Loucy (cell line): ENCODE data around the gene EFR3B.

Experiments used
- H2AFZ ChIP-seq: fragments of 200-600 bp; sonication (generic); 2 replicates; pipeline ENCODE4 v1.6.0; 2016; ENCODE audit warnings: antibody characterized with exemption, mild to moderate bottlenecking, low read length, moderate library complexity
- H3F3A ChIP-seq: fragments of 200-600 bp; 2 replicates; pipeline ENCODE4 v1.6.0; 2016; ENCODE audit warnings: antibody characterized with exemption, low read depth, mild to moderate bottlenecking
- H3K27me3 ChIP-seq: fragments of 200-600 bp; sonication (generic); 2 replicates; pipeline ENCODE4 v1.6.1; 2014; ENCODE audit warnings: low read length, mild to moderate bottlenecking; ENCODE audit not compliant: insufficient read depth, poor library complexity, severe bottlenecking
- H3K36me3 ChIP-seq: fragments of 200-600 bp; sonication (generic); 2 replicates; pipeline ENCODE4 v1.6.1; 2016; ENCODE audit warnings: low read length; ENCODE audit not compliant: insufficient read depth
- H3K4me1 ChIP-seq: fragments of 200-600 bp; sonication (generic); 2 replicates; pipeline ENCODE4 v1.5.1; 2014; ENCODE audit warnings: low read length, mild to moderate bottlenecking; ENCODE audit not compliant: insufficient read depth, poor library complexity, severe bottlenecking
- H3K4me2 ChIP-seq: fragments of 200-600 bp; sonication (generic); 2 replicates; pipeline ENCODE4 v1.6.0; 2014; ENCODE audit warnings: antibody characterized with exemption, low read length, low read depth, mild to moderate bottlenecking; ENCODE audit not compliant: poor library complexity, severe bottlenecking
- H3K4me3 ChIP-seq: fragments of 200-600 bp; sonication (generic); 2 replicates; pipeline ENCODE4 v1.5.1; 2014; ENCODE audit warnings: low read length, mild to moderate bottlenecking, mixed read lengths; ENCODE audit not compliant: poor library complexity, severe bottlenecking
- H3K79me2 ChIP-seq: fragments of 200-600 bp; sonication (generic); 2 replicates; pipeline ENCODE4 v1.6.1; 2014; ENCODE audit warnings: low read length; ENCODE audit not compliant: insufficient read depth
- H3K9ac ChIP-seq: fragments of 200-600 bp; sonication (generic); 2 replicates; pipeline ENCODE4 v1.6.0; 2014; ENCODE audit warnings: mild to moderate bottlenecking, low read depth, low read length, moderate library complexity; ENCODE audit not compliant: poor library complexity, severe bottlenecking
- H3K9me2 ChIP-seq: fragments of 200-600 bp; sonication (generic); replicated peaks from 2 replicates; pipeline ENCODE4 v1.6.1; 2016; ENCODE audit warnings: low read depth, low read length, mixed read lengths
- H3K9me3 ChIP-seq: fragments of 200-600 bp; sonication (generic); 2 replicates; pipeline ENCODE4 v1.6.1; 2014; ENCODE audit warnings: mild to moderate bottlenecking, antibody characterized with exemption, low read length, low read depth; ENCODE audit not compliant: insufficient read depth
- H4K20me1 ChIP-seq: fragments of 200-600 bp; sonication (generic); 2 replicates; pipeline ENCODE4 v1.6.0; 2014; ENCODE audit warnings: antibody characterized with exemption, low read length, mild to moderate bottlenecking; ENCODE audit not compliant: insufficient read depth, poor library complexity, severe bottlenecking
- EZH2phosphoT487 ChIP-seq: fragments of 200-600 bp; IDR thresholded peaks from 2 replicates; pipeline ENCODE4 v1.6.1; 2018; ENCODE audit warnings: antibody characterized with exemption, mild to moderate bottlenecking, moderate library complexity, borderline replicate concordance
- TF ChIP-seq, protein P1 (sequence below): fragments of 200-600 bp; sonication (generic); conservative IDR thresholded peaks from 2 replicates; pipeline ENCODE4 v1.5.1; 2014; ENCODE audit warnings: mild to moderate bottlenecking, antibody characterized with exemption, low read length

Gene EFR3B

DNA sequence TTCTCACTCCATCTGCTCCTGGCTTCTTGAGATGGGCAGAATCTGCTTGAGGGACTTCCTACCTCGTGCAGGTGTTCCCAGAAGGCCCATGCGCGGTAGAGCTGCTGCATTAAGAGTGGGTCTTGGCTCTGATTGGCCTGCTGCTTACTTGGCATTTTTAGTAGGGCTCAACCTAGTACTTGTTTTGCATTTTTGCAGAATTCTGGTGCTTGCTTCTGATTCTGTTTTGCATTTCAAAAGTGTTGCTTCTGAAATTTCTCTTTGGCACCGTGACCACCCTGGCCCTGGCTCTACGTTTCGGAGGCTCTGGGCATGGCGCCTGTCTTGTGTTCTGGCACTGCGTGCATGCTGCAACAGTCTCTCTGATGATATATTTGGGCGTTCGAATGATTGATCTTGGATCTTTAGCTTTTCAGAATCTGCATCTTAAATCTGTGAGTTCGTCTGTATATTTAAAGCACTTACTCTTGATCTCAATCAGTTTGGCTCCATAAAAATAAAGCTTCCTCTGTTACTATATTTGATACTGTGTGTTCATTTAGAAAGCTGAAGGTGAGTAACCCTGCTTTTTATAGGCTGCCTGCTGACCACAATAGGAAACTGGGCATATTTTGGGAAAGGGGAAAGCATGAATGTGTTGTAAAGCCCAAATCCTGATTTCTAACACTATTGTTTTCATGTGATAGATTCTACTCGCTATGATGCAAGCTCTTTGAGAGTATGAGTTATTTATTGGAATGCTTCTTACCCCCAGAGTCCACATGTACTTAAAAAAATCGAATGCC is 22.2 kb downstream of the EFR3B start:
- Histone ChIP-seq H4K20me1 (no peaks in the 10 kb centered on the region), H3K4me2 (no peak overlapping the region), H3K79me2 (no peaks in the 10 kb centered on the region), H3F3A (no peaks in the 10 kb centered on the region), H3K4me1 (peaks cover 6% of the 10 kb centered on the region), H2AFZ (no peak overlapping the region), H3K4me3 (no peak overlapping the region), H3K9me3 (no peaks in the 10 kb centered on the region), H3K9ac (no peak overlapping the region), H3K9me2 (no peaks in the 10 kb centered on the region), H3K27me3 (no peaks in the 10 kb centered on the region), H3K36me3 (no peaks in the 10 kb centered on the region)
- TF ChIP-seq EZH2phosphoT487 = no peak
- TF ChIP-seq, protein P1, sequence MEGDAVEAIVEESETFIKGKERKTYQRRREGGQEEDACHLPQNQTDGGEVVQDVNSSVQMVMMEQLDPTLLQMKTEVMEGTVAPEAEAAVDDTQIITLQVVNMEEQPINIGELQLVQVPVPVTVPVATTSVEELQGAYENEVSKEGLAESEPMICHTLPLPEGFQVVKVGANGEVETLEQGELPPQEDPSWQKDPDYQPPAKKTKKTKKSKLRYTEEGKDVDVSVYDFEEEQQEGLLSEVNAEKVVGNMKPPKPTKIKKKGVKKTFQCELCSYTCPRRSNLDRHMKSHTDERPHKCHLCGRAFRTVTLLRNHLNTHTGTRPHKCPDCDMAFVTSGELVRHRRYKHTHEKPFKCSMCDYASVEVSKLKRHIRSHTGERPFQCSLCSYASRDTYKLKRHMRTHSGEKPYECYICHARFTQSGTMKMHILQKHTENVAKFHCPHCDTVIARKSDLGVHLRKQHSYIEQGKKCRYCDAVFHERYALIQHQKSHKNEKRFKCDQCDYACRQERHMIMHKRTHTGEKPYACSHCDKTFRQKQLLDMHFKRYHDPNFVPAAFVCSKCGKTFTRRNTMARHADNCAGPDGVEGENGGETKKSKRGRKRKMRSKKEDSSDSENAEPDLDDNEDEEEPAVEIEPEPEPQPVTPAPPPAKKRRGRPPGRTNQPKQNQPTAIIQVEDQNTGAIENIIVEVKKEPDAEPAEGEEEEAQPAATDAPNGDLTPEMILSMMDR = no peak

DNA sequence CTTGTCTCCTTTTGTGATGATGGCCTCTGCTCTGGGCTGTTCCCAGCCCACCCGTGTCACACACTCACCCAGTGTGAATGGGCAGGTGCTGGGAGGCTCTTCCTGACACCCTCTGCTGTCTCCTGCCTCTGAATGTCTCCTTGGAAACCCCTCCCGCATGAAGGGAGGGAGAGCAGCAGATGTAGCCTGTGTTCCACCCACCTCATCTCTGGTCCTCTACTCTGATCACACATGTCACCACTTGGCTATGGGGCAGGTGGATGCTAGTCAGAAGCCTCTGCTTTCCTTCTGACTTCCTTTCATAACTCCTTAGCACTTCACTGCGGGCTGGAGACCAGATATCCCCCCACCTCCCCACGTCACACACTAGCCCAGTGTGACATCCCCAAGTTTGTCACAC is 23.9 kb downstream of the EFR3B start:
- H3K9me3 ChIP-seq = no peaks in the 10 kb centered on the region
- TF ChIP-seq, protein P1 = no peak
- no peak for TF ChIP-seq EZH2phosphoT487
- no peak overlapping the region for H3K9ac ChIP-seq
- H3F3A ChIP-seq = no peaks in the 10 kb centered on the region
- H3K4me1 ChIP-seq = peaks cover 6% of the 10 kb centered on the region
- no peaks in the 10 kb centered on the region for H3K9me2 ChIP-seq
- no peaks in the 10 kb centered on the region for H3K27me3 ChIP-seq
- H2AFZ ChIP-seq = no peak overlapping the region
- no peaks in the 10 kb centered on the region for H4K20me1 ChIP-seq
- H3K4me2 ChIP-seq = no peak overlapping the region
- H3K79me2 ChIP-seq = no peaks in the 10 kb centered on the region
- H3K36me3 ChIP-seq = no peaks in the 10 kb centered on the region
- no peak overlapping the region for H3K4me3 ChIP-seq

DNA sequence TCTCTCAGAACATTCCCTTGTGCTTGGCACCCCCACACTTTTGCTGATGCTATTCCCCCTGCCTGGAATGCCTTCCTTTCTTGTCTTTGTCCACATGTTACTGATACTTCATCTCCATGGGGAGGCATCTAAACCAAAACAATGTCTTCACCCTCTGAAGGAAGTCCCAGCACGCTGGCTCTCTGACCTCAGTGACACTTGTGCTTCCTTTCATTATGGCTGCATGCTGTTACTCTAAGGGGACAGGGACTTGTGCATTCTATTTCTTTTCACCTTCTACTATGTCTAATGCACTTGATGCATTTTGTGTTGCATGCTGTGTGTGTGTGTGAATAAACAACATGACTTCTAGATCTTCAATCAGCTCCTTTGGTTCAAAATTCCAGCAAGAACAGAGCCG is 24.6 kb downstream of the EFR3B start:
- Histone ChIP-seq H3K9me2 (no peaks in the 10 kb centered on the region), H3K9ac (no peak overlapping the region), H3K27me3 (no peaks in the 10 kb centered on the region), H3K9me3 (no peaks in the 10 kb centered on the region), H2AFZ (no peak overlapping the region), H3K79me2 (no peaks in the 10 kb centered on the region), H3K36me3 (no peaks in the 10 kb centered on the region), H4K20me1 (no peaks in the 10 kb centered on the region), H3F3A (no peaks in the 10 kb centered on the region), H3K4me3 (no peak overlapping the region), H3K4me2 (no peak overlapping the region), H3K4me1 (peaks cover 6% of the 10 kb centered on the region)
- no peak for TF ChIP-seq EZH2phosphoT487
- TF ChIP-seq, protein P1 = no peak
